LNCAP (cell line): ENCODE measurements around the gene SPTY2D1.
A peak's percentile ranks its signal among the peaks of the same experiment; 100 is the strongest.

Source experiments
- TF ChIP-seq, protein P1 (sequence below): fragments of 450-650 bp; IDR thresholded peaks from 2 replicates; pipeline ENCODE4 v1.5.1; 2017; ENCODE audit warnings: mild to moderate bottlenecking

The SPTY2D1 gene

DNA sequence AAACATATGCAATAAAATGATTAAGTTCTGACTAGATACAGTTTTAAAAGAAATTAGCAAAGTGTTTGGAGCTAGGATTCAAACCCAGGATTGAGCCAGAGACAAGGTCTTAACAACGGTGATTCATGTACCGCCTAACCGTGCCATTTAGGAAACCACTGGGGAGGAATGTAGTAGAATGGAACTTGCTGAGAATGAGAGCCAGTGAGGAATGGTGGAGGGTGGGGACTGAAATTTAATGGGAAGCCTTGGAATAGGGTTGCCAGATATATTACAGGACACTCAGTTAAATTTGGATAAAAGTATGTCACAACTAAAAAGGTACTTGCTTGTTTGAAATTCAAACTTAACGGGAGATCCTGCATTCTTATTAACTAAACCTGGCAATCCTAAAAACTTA, 34.0 kb upstream of the SPTY2D1 start:
- TF ChIP-seq, protein P1, sequence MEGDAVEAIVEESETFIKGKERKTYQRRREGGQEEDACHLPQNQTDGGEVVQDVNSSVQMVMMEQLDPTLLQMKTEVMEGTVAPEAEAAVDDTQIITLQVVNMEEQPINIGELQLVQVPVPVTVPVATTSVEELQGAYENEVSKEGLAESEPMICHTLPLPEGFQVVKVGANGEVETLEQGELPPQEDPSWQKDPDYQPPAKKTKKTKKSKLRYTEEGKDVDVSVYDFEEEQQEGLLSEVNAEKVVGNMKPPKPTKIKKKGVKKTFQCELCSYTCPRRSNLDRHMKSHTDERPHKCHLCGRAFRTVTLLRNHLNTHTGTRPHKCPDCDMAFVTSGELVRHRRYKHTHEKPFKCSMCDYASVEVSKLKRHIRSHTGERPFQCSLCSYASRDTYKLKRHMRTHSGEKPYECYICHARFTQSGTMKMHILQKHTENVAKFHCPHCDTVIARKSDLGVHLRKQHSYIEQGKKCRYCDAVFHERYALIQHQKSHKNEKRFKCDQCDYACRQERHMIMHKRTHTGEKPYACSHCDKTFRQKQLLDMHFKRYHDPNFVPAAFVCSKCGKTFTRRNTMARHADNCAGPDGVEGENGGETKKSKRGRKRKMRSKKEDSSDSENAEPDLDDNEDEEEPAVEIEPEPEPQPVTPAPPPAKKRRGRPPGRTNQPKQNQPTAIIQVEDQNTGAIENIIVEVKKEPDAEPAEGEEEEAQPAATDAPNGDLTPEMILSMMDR = no peak

- TF ChIP-seq, protein P1 = no peak
Measured at GRCh38 chr11:18657673-18658072, 23.5 kb upstream of the SPTY2D1 start.

- TF ChIP-seq, protein P1 = peak; percentile 87
Measured at GRCh38 chr11:18650859-18651557, 16.9 kb upstream of the SPTY2D1 start.

DNA sequence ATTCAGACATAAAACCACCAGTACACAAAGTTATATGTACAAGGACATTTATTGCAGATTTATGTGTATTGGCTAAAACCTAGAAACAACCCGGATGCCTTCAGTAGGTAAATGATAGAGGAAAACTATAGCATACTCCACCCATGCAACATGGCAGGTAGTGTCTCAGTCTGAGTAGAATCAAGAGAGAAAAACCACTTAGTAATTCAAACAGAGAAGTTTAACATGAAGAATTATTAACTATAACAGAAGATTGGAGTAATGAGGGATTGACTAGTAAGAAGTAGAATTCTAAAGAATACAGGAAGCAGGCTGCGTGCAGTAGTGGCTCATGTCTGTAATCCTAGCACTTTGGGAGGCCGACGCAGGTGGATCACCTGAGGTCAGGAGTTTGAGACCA, 16.2 kb upstream of the SPTY2D1 start:
- TF ChIP-seq, protein P1 = no peak

DNA sequence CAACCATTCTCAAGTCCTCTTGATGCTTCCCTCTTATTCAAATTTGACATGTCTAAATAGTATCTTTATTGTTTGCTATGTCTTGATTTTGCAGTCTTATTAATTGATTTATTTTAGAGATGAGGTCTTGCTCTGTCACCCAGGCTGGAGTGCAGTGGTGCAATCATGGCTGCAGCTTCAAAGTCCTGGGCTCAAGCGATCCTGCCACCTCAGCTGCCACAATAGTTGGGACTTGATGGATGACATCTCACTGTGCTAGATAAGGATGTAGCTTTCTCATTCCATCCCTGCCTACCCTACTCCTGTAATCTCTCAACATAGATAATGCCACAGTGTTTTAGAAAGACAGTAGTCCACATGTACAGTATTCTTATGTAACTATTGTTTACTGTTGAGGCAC, 7.5 kb upstream of the SPTY2D1 start:
- TF ChIP-seq, protein P1 = no peak

GRCh38 chr11:18633256-18634139, 644 bp downstream of the SPTY2D1 start:
- TF ChIP-seq, protein P1 = no peak

GRCh38 chr11:18632841-18633240, 1.3 kb downstream of the SPTY2D1 start:
- TF ChIP-seq, protein P1 = no peak
